ENCODE measurements around the gene CTDSPL. TPM values are rescaled to one million over a fixed set of nuclear protein-coding genes. Genes with fewer than 3 reads are reported as not detected.

Gene CTDSPL
- polyA plus RNA-seq, 1 of the 3 experiments (the other 2 are of a cell fraction): 22.1 TPM

DNA sequence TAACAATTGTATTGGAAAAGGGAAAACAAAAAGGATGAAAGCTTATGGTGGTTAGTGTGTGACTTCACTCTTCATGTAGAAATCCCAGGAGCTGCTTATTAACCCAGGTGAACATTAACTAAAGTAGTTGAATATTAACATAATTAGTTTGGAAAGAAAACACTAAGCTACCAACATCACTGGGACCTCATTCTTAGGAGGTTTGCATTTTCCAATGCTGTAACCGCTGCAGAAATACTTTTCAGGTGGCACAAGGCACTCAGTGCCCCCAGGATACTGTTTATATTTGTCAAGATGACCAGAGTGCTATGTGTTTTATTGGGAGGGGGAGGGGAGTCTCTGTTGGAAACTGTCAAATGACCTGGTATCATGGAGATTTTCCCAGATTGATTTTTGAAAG, 103.0 kb downstream of the CTDSPL start:
- no peak for DNase-seq
- Histone ChIP-seq H3K9me2 (no peaks in the 10 kb centered on the region), H3K36me3 (replicated peaks in 1 of 2; ENCODE audit: control insufficient read depth in 1 of 2, insufficient read depth in 2 of 2, low read length in 1 of 2) (peaks cover 5 to 14% of the 10 kb centered on the region in 2 experiments), H3K27ac (ENCODE audit: low read depth in 2 of 2, low read length in 1 of 2) (no peak overlapping the region), H3F3A (replicated peaks; ENCODE audit: insufficient read depth) (peaks cover 5% of the 10 kb centered on the region), H3K4me1 (ENCODE audit: control insufficient read depth in 1 of 2, insufficient read depth in 2 of 2, low read depth in 1 of 2, low read length in 1 of 2) (peaks cover 15 to 18% of the 10 kb centered on the region in 2 experiments; a peak in 3 of 4 replicates), H2AFZ (ENCODE audit: low read depth) (no peak overlapping the region), H3K79me2 (ENCODE audit: insufficient read depth) (0 out of 2 replicates have a peak, but pooled peaks cover 2% of the 10 kb centered on the region), H3K27me3 (ENCODE audit: insufficient read depth) (no peaks in the 10 kb centered on the region), H3K4me2 (no peak overlapping the region), H3K9ac (no peak overlapping the region), H4K20me1 (ENCODE audit: insufficient read depth) (no peaks in the 10 kb centered on the region), H3K4me3 (ENCODE audit: low read depth in 2 of 2, low read length in 1 of 2) (no peak overlapping the region), H3K9me3 (no peaks in the 10 kb centered on the region)
- TF ChIP-seq GATA2 (CRISPR knock-in tag; IDR thresholded peaks at IDR 0.05): no peak
- POLR2A ChIA-PET: no interaction called here
- 80% methylated on average over 1 of the region's 1 CpG for WGBS (ENCODE audit: low lambda C conversion rate)
- CTCF ChIA-PET: interaction anchor here (0.9 to 5.3 kb wide), 5 partner anchors 11 to 100 kb away, joined by 3 to 31 read pairs (median 9); no protein-coding TSS in a partner anchor

DNA sequence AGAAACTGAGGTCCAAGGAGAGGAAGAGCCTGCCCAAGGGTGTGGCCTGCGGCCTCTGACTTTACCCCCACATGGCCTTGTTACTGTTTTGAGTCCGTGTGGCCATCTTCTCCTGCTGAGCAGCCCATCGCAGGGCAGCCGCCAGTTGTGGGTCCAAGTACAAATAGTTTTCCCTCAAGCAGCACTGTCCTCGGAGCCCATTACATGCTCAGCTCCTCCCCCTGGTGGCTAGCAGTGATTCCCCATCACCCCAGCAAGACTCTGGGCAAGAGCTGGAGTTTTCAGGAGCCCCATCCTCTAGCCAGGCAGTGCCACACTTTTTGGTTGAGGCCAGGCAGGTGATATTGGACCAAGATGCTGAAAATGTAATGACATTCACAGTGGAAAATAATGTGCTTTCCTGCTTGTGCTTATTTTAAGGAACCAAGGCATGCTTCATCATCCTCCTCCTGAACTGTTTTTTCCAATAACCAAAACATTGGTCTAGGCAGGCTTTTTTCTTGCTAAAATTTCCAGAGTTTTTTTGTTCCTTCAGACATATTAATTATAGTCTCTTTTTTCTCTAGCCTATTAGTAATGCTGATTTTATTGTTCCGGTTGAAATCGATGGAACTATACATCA, 105.7 kb downstream of the CTDSPL start:
- H3K4me2 ChIP-seq: no peak overlapping the region

DNA sequence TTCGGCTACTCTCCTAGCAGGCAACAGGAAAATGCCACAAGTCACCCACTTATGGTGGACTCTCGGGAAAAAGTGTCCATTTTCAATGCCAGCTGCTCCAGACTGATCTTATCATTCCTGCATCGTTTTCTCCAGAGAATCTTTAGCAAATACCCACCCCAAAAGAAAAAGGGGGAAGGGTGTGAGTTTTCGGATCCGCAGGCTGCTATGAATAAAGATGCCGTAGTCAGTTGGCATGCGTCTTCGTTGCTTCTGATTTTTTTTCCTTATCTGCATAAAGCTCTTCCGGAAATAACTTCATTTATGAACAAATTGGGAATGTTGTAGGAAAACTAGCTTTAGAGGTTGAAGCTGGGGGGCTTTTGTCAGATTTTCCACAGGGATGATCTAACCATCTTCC, 106.5 kb downstream of the CTDSPL start:
- Histone ChIP-seq H4K20me1 (ENCODE audit: insufficient read depth) (no peaks in the 10 kb centered on the region), H3K79me2 (ENCODE audit: insufficient read depth) (no peaks in the 10 kb centered on the region), H3K27me3 (ENCODE audit: insufficient read depth) (no peaks in the 10 kb centered on the region), H2AFZ (ENCODE audit: low read depth) (no peak overlapping the region), H3K4me3 (ENCODE audit: low read depth in 2 of 2, low read length in 1 of 2) (no peak overlapping the region), H3K9me2 (no peaks in the 10 kb centered on the region), H3K27ac (ENCODE audit: low read depth in 2 of 2, low read length in 1 of 2) (no peak overlapping the region; a peak in 1 of 4 replicates), H3K36me3 (replicated peaks in 1 of 2; ENCODE audit: control insufficient read depth in 1 of 2, insufficient read depth in 2 of 2, low read length in 1 of 2) (peaks cover 12 to 33% of the 10 kb centered on the region in 2 experiments), H3F3A (replicated peaks; ENCODE audit: insufficient read depth) (no peaks in the 10 kb centered on the region), H3K4me2 (no peak overlapping the region), H3K9ac (no peak overlapping the region), H3K4me1 (ENCODE audit: control insufficient read depth in 1 of 2, insufficient read depth in 2 of 2, low read depth in 1 of 2, low read length in 1 of 2) (peaks cover under 1 to 3% of the 10 kb centered on the region in 2 experiments; a peak in 1 of 4 replicates), H3K9me3 (no peaks in the 10 kb centered on the region)
- ChIA-PET CTCF (interaction anchor here (1.1 to 5.3 kb wide), 17 partner anchors 7 to 671 kb away, joined by 3 to 33 read pairs (median 8); no protein-coding TSS in a partner anchor), POLR2A (no interaction called here)
- 94% methylated on average over 9 of the region's 9 CpGs for WGBS (ENCODE audit: low lambda C conversion rate)
- no peak for DNase-seq
- TF ChIP-seq RCOR1 (IDR thresholded peaks at IDR 0.05; ENCODE audit: low read length) (no peak), TEAD4 (IDR thresholded peaks at IDR 0.05; ENCODE audit: borderline replicate concordance, insufficient read depth) (no peak), SMC3 (IDR thresholded peaks at IDR 0.05; ENCODE audit: low read depth, low read length) (no peak)
- TF ChIP-seq, protein P1, sequence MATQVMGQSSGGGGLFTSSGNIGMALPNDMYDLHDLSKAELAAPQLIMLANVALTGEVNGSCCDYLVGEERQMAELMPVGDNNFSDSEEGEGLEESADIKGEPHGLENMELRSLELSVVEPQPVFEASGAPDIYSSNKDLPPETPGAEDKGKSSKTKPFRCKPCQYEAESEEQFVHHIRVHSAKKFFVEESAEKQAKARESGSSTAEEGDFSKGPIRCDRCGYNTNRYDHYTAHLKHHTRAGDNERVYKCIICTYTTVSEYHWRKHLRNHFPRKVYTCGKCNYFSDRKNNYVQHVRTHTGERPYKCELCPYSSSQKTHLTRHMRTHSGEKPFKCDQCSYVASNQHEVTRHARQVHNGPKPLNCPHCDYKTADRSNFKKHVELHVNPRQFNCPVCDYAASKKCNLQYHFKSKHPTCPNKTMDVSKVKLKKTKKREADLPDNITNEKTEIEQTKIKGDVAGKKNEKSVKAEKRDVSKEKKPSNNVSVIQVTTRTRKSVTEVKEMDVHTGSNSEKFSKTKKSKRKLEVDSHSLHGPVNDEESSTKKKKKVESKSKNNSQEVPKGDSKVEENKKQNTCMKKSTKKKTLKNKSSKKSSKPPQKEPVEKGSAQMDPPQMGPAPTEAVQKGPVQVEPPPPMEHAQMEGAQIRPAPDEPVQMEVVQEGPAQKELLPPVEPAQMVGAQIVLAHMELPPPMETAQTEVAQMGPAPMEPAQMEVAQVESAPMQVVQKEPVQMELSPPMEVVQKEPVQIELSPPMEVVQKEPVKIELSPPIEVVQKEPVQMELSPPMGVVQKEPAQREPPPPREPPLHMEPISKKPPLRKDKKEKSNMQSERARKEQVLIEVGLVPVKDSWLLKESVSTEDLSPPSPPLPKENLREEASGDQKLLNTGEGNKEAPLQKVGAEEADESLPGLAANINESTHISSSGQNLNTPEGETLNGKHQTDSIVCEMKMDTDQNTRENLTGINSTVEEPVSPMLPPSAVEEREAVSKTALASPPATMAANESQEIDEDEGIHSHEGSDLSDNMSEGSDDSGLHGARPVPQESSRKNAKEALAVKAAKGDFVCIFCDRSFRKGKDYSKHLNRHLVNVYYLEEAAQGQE (IDR thresholded peaks at IDR 0.05; ENCODE audit: low read depth, low read length): no peak
- TF ChIP-seq, protein P2, sequence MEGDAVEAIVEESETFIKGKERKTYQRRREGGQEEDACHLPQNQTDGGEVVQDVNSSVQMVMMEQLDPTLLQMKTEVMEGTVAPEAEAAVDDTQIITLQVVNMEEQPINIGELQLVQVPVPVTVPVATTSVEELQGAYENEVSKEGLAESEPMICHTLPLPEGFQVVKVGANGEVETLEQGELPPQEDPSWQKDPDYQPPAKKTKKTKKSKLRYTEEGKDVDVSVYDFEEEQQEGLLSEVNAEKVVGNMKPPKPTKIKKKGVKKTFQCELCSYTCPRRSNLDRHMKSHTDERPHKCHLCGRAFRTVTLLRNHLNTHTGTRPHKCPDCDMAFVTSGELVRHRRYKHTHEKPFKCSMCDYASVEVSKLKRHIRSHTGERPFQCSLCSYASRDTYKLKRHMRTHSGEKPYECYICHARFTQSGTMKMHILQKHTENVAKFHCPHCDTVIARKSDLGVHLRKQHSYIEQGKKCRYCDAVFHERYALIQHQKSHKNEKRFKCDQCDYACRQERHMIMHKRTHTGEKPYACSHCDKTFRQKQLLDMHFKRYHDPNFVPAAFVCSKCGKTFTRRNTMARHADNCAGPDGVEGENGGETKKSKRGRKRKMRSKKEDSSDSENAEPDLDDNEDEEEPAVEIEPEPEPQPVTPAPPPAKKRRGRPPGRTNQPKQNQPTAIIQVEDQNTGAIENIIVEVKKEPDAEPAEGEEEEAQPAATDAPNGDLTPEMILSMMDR (IDR thresholded peaks at IDR 0.05): no peak

More for the DNA sequence above, 105.7 kb downstream of the CTDSPL start:
- WGBS (ENCODE audit: low lambda C conversion rate): 68% methylated on average over 7 of the region's 7 CpGs
- peak; percentile 77 for DNase-seq
- H3K27me3 ChIP-seq (ENCODE audit: insufficient read depth): no peaks in the 10 kb centered on the region
- no peak overlapping the region for H3K27ac ChIP-seq (ENCODE audit: low read depth in 2 of 2, low read length in 1 of 2)
- no peaks in the 10 kb centered on the region for H4K20me1 ChIP-seq (ENCODE audit: insufficient read depth)
- no peak overlapping the region for H3K4me3 ChIP-seq (ENCODE audit: low read depth in 2 of 2, low read length in 1 of 2)
- H3K36me3 ChIP-seq (replicated peaks in 1 of 2; ENCODE audit: control insufficient read depth in 1 of 2, insufficient read depth in 2 of 2, low read length in 1 of 2): peaks cover 12 to 25% of the 10 kb centered on the region in 2 experiments
- no peaks in the 10 kb centered on the region for H3K9me3 ChIP-seq
- H2AFZ ChIP-seq (ENCODE audit: low read depth): no peak overlapping the region
- no peak overlapping the region for H3K9ac ChIP-seq
- no peaks in the 10 kb centered on the region for H3K9me2 ChIP-seq
- H3K79me2 ChIP-seq (ENCODE audit: insufficient read depth): no peaks in the 10 kb centered on the region
- no peaks in the 10 kb centered on the region for H3F3A ChIP-seq (replicated peaks; ENCODE audit: insufficient read depth)
- TF ChIP-seq, protein P2 (IDR thresholded peaks at IDR 0.05): peak; percentile 84
- TF ChIP-seq RAD21 (IDR thresholded peaks at IDR 0.05; ENCODE audit: low read length) (peak; percentile 86), SMC3 (IDR thresholded peaks at IDR 0.05; ENCODE audit: low read depth, low read length) (peak; percentile 95), POLR2AphosphoS5 (IDR thresholded peaks at IDR 0.05; ENCODE audit: low read depth, low read length) (no peak)
- ChIA-PET POLR2A (interaction anchor here (0.6 to 1.0 kb wide), 3 partner anchors 37 to 113 kb away, joined by 3 to 6 read pairs (median 3); no protein-coding TSS in a partner anchor), CTCF (interaction anchor here (0.6 to 5.3 kb wide), 24 partner anchors 8 to 670 kb away, joined by 3 to 33 read pairs (median 5); no protein-coding TSS in a partner anchor)
- H3K4me1 ChIP-seq (ENCODE audit: control insufficient read depth in 1 of 2, insufficient read depth in 2 of 2, low read depth in 1 of 2, low read length in 1 of 2): peaks cover 7 to 8% of the 10 kb centered on the region in 2 experiments; a peak in 3 of 4 replicates

Data from SK-N-SH (cell line).